Peyer's patch (tissue), 4 donors: Measurements from ENCODE around the gene DNAH17.

ENCODE experiments used
- POLR2A ChIP-seq, 2 donors: fragments of 450-650 bp; IDR thresholded peaks; one replicate each; pipeline ENCODE4 v1.5.1; 2017; ENCODE audit warnings: antibody characterized with exemption in 2 of 2, mild to moderate bottlenecking in 2 of 2, moderate library complexity in 2 of 2
- TF ChIP-seq, protein P1 (sequence below), 6 experiments: fragments of 450-650 bp in 4 of 6; fragments of 200-600 bp in 2 of 6; sonication (generic) in 1 of 6; IDR thresholded peaks; one replicate each; pipeline ENCODE4 v1.5.1; 2017 to 2019; ENCODE audit warnings: antibody characterized with exemption in 6 of 6, mild to moderate bottlenecking in 3 of 6, moderate library complexity in 1 of 6

DNA sequence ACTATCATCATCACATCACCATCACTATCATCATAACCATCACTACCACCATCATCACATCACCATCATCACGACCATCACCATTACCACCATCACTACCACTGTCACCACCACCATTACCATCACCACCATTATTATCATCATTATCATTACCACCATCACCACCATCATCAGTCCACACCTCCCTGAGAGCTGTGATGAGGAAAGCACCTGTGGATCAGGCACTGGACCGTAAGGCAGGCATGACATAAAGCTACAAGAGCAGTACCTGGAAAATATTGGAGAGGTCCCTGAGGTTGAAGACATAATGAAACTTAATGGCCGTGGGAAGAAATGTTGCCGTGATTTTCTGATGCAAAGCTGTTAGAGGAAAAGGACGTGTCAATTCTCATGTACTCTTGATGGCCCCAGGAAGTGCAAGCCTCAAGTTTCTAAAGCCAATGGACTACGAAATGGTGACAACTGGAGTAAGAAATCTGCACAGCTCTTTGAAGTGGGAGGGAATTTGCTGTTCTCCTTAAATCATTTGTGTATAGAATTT lies 98.4 kb downstream of the DNAH17 start:
- TF ChIP-seq, protein P1, sequence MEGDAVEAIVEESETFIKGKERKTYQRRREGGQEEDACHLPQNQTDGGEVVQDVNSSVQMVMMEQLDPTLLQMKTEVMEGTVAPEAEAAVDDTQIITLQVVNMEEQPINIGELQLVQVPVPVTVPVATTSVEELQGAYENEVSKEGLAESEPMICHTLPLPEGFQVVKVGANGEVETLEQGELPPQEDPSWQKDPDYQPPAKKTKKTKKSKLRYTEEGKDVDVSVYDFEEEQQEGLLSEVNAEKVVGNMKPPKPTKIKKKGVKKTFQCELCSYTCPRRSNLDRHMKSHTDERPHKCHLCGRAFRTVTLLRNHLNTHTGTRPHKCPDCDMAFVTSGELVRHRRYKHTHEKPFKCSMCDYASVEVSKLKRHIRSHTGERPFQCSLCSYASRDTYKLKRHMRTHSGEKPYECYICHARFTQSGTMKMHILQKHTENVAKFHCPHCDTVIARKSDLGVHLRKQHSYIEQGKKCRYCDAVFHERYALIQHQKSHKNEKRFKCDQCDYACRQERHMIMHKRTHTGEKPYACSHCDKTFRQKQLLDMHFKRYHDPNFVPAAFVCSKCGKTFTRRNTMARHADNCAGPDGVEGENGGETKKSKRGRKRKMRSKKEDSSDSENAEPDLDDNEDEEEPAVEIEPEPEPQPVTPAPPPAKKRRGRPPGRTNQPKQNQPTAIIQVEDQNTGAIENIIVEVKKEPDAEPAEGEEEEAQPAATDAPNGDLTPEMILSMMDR (IDR thresholded peaks at IDR 0.05): no peak
- no peak for TF ChIP-seq POLR2A (IDR thresholded peaks at IDR 0.05)
